HG03039 (cell line): ENCODE measurements around the gene TRIM41.
"Not testable (repeated sequence)": the region's sequence is repeated elsewhere in the genome, so short reads cannot be mapped to it uniquely, and the experiment has no call there.

Source experiments
- ATAC-seq: cut with Tn5 transposase; IDR thresholded peaks from one replicate; pipeline ENCODE4 v1.9.1; 2021; ENCODE audit warnings: mild to moderate bottlenecking, moderate library complexity; ENCODE audit not compliant: unreplicated experiment

TRIM41 gene

GRCh38 chr5:181246276-181247049 lies 23.4 kb downstream of the TRIM41 start:
- peak; percentile 42 for ATAC-seq

GRCh38 chr5:181248277-181248676 lies 25.2 kb downstream of the TRIM41 start:
- ATAC-seq: no peak

- no peak for ATAC-seq
Observed at GRCh38 chr5:181255276-181255675, 32.2 kb downstream of the TRIM41 start.

GRCh38 chr5:181255836-181256578 lies 32.9 kb downstream of the TRIM41 start:
- ATAC-seq: no peak

- ATAC-seq: no peak
Observed at GRCh38 chr5:181258576-181258975, 35.5 kb downstream of the TRIM41 start.

GRCh38 chr5:181259283-181259682 lies 36.2 kb downstream of the TRIM41 start:
- no peak for ATAC-seq

GRCh38 chr5:181259974-181260719 lies 37.1 kb downstream of the TRIM41 start:
- no peak for ATAC-seq

- peak; percentile 69 for ATAC-seq
Observed at GRCh38 chr5:181260720-181261319, 37.7 kb downstream of the TRIM41 start, which contains the start of gene TRIM52. Gene TRIM52 (minus strand): TSS chr5:181261143. CDS start chr5:181260813, 330 bp downstream.

GRCh38 chr5:181261320-181262049 lies 38.4 kb downstream of the TRIM41 start:
- peak; percentile 47 for ATAC-seq

- no peak for ATAC-seq
Observed at GRCh38 chr5:181263633-181264032, 40.6 kb downstream of the TRIM41 start.

GRCh38 chr5:181265092-181265671 lies 42.1 kb downstream of the TRIM41 start:
- ATAC-seq: no peak

GRCh38 chr5:181267291-181267904 lies 44.3 kb downstream of the TRIM41 start:
- not testable (repeated sequence) for ATAC-seq

- not testable (repeated sequence) for ATAC-seq
Observed at GRCh38 chr5:181267907-181268306, 44.8 kb downstream of the TRIM41 start.

- ATAC-seq: no peak
Observed at GRCh38 chr5:181271081-181271480, 48.0 kb downstream of the TRIM41 start.

GRCh38 chr5:181273433-181273744 lies 50.3 kb downstream of the TRIM41 start:
- not testable (repeated sequence) for ATAC-seq

- no peak for ATAC-seq
Observed at GRCh38 chr5:181280251-181280762, 57.2 kb downstream of the TRIM41 start.

- ATAC-seq: no peak
Observed at GRCh38 chr5:181281077-181281983, 58.2 kb downstream of the TRIM41 start.

GRCh38 chr5:181281984-181282316 lies 58.9 kb downstream of the TRIM41 start:
- ATAC-seq: no peak
